Ishikawa (cell line): ENCODE data around the gene GAK.

Source experiments
- CREB1 ChIP-seq: IDR thresholded peaks from 2 replicates; pipeline ENCODE4 v1.6.1; 2012; ENCODE audit warnings: low read depth
- EGR1 ChIP-seq: IDR thresholded peaks from 2 replicates; pipeline ENCODE4 v1.6.1; 2012
- EP300 ChIP-seq: IDR thresholded peaks from 2 replicates; pipeline ENCODE4 v1.6.1; 2012; ENCODE audit warnings: borderline replicate concordance
- FOXM1 ChIP-seq: IDR thresholded peaks from 2 replicates; pipeline ENCODE4 v1.6.1; 2012; ENCODE audit warnings: low read depth, borderline replicate concordance
- RAD21 ChIP-seq: IDR thresholded peaks from 2 replicates; pipeline ENCODE4 v1.6.1; 2012; ENCODE audit warnings: low read depth
- TAF1 ChIP-seq: IDR thresholded peaks from 2 replicates; pipeline ENCODE4 v1.6.1; 2012; ENCODE audit warnings: low read depth, mild to moderate bottlenecking
- TCF12 ChIP-seq: IDR thresholded peaks from 2 replicates; pipeline ENCODE4 v1.6.1; 2012; ENCODE audit warnings: low read depth
- YY1 ChIP-seq: IDR thresholded peaks from 2 replicates; pipeline ENCODE4 v1.6.1; 2012; ENCODE audit warnings: low read depth

- TF ChIP-seq TAF1 (no peak), EGR1 (no peak), CREB1 (no peak), EP300 (no peak), RAD21 (no peak), YY1 (no peak), FOXM1 (no peak), TCF12 (no peak)
Measured at GRCh38 chr4:900073-900472, 32.0 kb downstream of the GAK start.
